ENCODE results near the gene SUPT5H. TPM values are rescaled to one million over a fixed set of nuclear protein-coding genes. Genes with fewer than 3 reads are reported as not detected.
A peak's percentile ranks its signal among the peaks of the same experiment; 100 is the strongest.

Gene SUPT5H
- total RNA-seq, 1 donor from 2014 or later = 48.5 TPM

DNA sequence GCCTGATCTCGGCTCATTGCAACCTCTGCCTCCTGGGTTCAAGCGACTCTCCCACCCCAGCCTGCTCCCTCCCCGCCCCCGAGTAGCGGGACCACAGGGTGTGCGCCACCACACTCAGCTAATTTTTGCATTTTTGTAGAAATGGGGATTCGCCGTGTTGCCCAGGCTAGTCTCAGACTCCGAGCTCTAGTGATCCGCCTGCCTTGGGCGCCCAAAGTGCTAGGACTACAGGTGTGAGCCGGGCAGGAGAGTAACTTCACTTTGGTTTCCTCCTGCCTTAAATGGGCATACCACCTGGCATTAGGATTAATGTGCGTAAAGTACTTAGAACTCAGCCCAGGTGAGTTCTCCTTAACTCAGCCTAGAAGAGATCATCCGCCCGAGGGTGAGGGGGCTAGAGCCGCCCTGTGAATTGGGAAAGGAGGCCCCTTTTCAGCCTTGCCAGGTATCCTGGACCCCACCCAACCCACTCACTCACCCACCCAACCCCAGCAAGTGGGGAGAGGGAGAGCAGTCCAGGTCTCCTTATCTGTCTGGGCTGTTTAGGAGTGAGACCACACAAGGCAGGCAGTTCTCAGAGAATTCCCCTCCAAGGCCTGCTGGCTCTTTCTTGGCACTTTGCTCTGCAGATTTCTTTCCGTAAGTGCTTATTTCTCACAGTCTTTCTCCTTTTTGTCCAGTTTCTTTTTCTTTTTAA, 40.0 kb upstream of the SUPT5H start:
- no peak for DNase-seq (ENCODE audit: low spot score)
- Histone ChIP-seq H3K9me3 (ENCODE audit: low read depth) (no peaks in the 10 kb centered on the region), H3K4me1 (peaks cover 18% of the 10 kb centered on the region), H4K20me1 (ENCODE audit: low read depth) (peaks cover 8% of the 10 kb centered on the region), H3K4me2 (no peak overlapping the region), H3K9ac (no peak overlapping the region), H3K4me3 (no peak overlapping the region), H2AFZ (replicated peaks) (no peak overlapping the region), H3K36me3 (no peaks in the 10 kb centered on the region), H3K27me3 (peaks cover 31% of the 10 kb centered on the region), H3K27ac (no peak overlapping the region), H3K79me2 (ENCODE audit: low read depth) (no peaks in the 10 kb centered on the region), H3F3A (ENCODE audit: low read depth) (peaks cover 70% of the 10 kb centered on the region)
- Mint-ChIP-seq H3K36me3 (no peaks in the 10 kb centered on the region), H3K27me3 (ENCODE audit: insufficient read depth, low read depth) (peaks cover 20% of the 10 kb centered on the region), H3K27ac (no peak overlapping the region), H3K4me1 (peaks cover 43% of the 10 kb centered on the region), H3K4me3 (peak overlapping the region; percentile 85), H3K9me3 (no peaks in the 10 kb centered on the region)
- TF ChIP-seq, protein P1, sequence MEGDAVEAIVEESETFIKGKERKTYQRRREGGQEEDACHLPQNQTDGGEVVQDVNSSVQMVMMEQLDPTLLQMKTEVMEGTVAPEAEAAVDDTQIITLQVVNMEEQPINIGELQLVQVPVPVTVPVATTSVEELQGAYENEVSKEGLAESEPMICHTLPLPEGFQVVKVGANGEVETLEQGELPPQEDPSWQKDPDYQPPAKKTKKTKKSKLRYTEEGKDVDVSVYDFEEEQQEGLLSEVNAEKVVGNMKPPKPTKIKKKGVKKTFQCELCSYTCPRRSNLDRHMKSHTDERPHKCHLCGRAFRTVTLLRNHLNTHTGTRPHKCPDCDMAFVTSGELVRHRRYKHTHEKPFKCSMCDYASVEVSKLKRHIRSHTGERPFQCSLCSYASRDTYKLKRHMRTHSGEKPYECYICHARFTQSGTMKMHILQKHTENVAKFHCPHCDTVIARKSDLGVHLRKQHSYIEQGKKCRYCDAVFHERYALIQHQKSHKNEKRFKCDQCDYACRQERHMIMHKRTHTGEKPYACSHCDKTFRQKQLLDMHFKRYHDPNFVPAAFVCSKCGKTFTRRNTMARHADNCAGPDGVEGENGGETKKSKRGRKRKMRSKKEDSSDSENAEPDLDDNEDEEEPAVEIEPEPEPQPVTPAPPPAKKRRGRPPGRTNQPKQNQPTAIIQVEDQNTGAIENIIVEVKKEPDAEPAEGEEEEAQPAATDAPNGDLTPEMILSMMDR (IDR thresholded peaks at IDR 0.05) = no peak
- TF ChIP-seq EZH2 (IDR thresholded peaks at IDR 0.05) (no peak), EZH2phosphoT487 (IDR thresholded peaks at IDR 0.05) (no peak)

GRCh38 chr19:39405958-39406655, 39.3 kb upstream of the SUPT5H start:
- H3K27ac Mint-ChIP-seq = peak overlapping the region; percentile 75
- Histone ChIP-seq H3K27ac (no peak overlapping the region), H3K27me3 (peaks cover 31% of the 10 kb centered on the region), H3K9ac (no peak overlapping the region), H3K36me3 (no peaks in the 10 kb centered on the region), H2AFZ (replicated peaks) (no peak overlapping the region), H3K4me1 (peaks cover 25% of the 10 kb centered on the region), H3K9me3 (ENCODE audit: low read depth) (no peaks in the 10 kb centered on the region), H3F3A (ENCODE audit: low read depth) (peaks cover 73% of the 10 kb centered on the region), H3K4me2 (peak overlapping the region; percentile 82), H3K4me3 (peak overlapping the region; percentile 65), H3K79me2 (ENCODE audit: low read depth) (no peaks in the 10 kb centered on the region), H4K20me1 (ENCODE audit: low read depth) (peaks cover 8% of the 10 kb centered on the region)
- DNase-seq (ENCODE audit: low spot score) = no peak
- TF ChIP-seq, protein P1 (IDR thresholded peaks at IDR 0.05) = no peak
- TF ChIP-seq EZH2phosphoT487 (IDR thresholded peaks at IDR 0.05) (no peak), EZH2 (IDR thresholded peaks at IDR 0.05) (no peak)
- H3K27me3 Mint-ChIP-seq (ENCODE audit: insufficient read depth, low read depth) = peaks cover 20% of the 10 kb centered on the region
- peak overlapping the region; percentile 85 for H3K4me3 Mint-ChIP-seq
- H3K4me1 Mint-ChIP-seq = peaks cover 47% of the 10 kb centered on the region
- no peaks in the 10 kb centered on the region for H3K9me3 Mint-ChIP-seq
- no peaks in the 10 kb centered on the region for H3K36me3 Mint-ChIP-seq

DNA sequence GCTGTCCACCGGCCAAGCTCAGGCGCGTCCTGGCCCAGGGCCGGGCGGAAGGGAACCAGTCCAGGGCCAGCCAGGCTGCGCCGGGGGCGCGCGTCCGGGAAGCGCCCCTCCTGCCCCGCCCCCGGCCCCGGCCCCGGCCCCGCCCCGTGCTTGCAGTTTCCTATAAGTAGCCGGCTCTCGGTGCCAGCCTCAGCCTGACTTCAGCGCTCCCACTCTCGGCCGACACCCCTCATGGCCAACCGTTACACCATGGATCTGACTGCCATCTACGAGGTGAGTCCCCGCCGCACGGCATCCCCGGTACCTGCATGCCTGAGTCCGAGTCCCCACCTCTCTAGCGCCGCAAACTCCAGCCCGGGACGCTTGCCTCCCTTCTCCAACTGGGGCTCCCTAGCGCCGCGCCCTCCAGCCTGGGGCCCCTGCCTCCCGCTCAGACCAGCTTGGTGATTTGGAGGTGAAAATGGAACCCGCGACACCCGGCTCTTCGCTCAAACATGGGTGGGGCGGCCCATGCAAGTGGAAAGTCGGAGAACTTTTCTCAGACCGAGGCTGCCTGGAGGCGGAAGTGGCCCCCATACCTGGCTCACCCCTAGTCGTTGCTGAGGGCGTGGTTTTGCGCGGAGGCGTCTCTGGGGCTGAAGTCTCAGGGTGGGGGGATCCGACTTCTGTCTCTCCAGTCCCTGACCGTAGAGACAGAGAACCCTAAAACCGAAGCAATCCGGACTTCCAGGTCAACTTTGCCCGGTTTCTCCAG, 38.5 kb upstream of the SUPT5H start, which contains the start of gene ZFP36:
ZFP36 (plus strand) TSS at position 192 of the 754 bp plus-strand sequence; CDS start at position 250, 58 bp downstream.
- Histone ChIP-seq H3K4me2 (peak within 1 kb of the TSS; percentile 82), H3K79me2 (ENCODE audit: low read depth) (no peaks in the 10 kb centered on the region), H3K27ac (no peak within 1 kb of the TSS), H3F3A (ENCODE audit: low read depth) (peaks cover 68% of the 10 kb centered on the region), H2AFZ (replicated peaks) (no peak within 1 kb of the TSS), H3K4me1 (peaks cover 26% of the 10 kb centered on the region), H3K27me3 (peaks cover 31% of the 10 kb centered on the region), H3K9me3 (ENCODE audit: low read depth) (no peaks in the 10 kb centered on the region), H3K36me3 (no peaks in the 10 kb centered on the region), H3K4me3 (peak within 1 kb of the TSS; percentile 65), H4K20me1 (ENCODE audit: low read depth) (peaks cover 8% of the 10 kb centered on the region), H3K9ac (no peak within 1 kb of the TSS)
- TF ChIP-seq, protein P1 (IDR thresholded peaks at IDR 0.05) = no peak
- TF ChIP-seq EZH2phosphoT487 (IDR thresholded peaks at IDR 0.05) (no peak), EZH2 (IDR thresholded peaks at IDR 0.05) (peak; percentile 54)
- Mint-ChIP-seq H3K36me3 (no peaks in the 10 kb centered on the region), H3K27me3 (ENCODE audit: insufficient read depth, low read depth) (peaks cover 25% of the 10 kb centered on the region), H3K4me1 (peaks cover 46% of the 10 kb centered on the region), H3K4me3 (peak within 1 kb of the TSS; percentile 93), H3K9me3 (no peaks in the 10 kb centered on the region), H3K27ac (peak within 1 kb of the TSS; percentile 75)
- peak; percentile 89 for DNase-seq (ENCODE audit: low spot score)

Measured in neural progenitor cell (in vitro differentiated cells).